HepG2 (cell line): Measurements from ENCODE around the gene HIF1AN. TPM values are rescaled to one million over a fixed set of nuclear protein-coding genes. Genes with fewer than 3 reads are reported as not detected.

Experiments
- BHLHE40 ChIP-seq: IDR thresholded peaks from 2 replicates; pipeline ENCODE4 v1.6.1; 2011; ENCODE audit warnings: low read length, improper control_type of control experiment
- BRD4 ChIP-seq: sonication (generic); formaldehyde crosslinking; IDR thresholded peaks from 2 replicates; pipeline ENCODE4 v1.4.0; 2020; ENCODE audit warnings: missing genetic modification reagents
- ERF ChIP-seq: IDR thresholded peaks from 2 replicates; pipeline ENCODE4 v1.6.1; 2018; ENCODE audit warnings: missing biosample characterization, missing genetic modification reagents
- FOSL1 ChIP-seq: sonication (generic); formaldehyde crosslinking; IDR thresholded peaks from 2 replicates; pipeline ENCODE4 v1.9.0; 2021; ENCODE audit warnings: missing genetic modification reagents, borderline replicate concordance
- GMEB1 ChIP-seq: sonication (generic); formaldehyde crosslinking; IDR thresholded peaks from 2 replicates; pipeline ENCODE4 v1.5.1; 2020; ENCODE audit warnings: missing genetic modification reagents, mild to moderate bottlenecking, borderline replicate concordance
- LCORL ChIP-seq, 2 experiments: fragments of 450-650 bp in 1 of 2; sonication (generic) in 1 of 2; formaldehyde crosslinking in 1 of 2; IDR thresholded peaks; 2 replicates each; pipeline versions ENCODE4 v1.5.0 to v1.6.1; 2017 to 2020; ENCODE audit warnings: antibody characterized with exemption in 1 of 2, missing genetic modification reagents in 1 of 2
- MED13 ChIP-seq: sonication (generic); formaldehyde crosslinking; IDR thresholded peaks from 2 replicates; pipeline ENCODE4 v1.5.0; 2020; ENCODE audit warnings: missing genetic modification reagents
- NR2F1 ChIP-seq, 2 experiments: fragments of 450-650 bp in 1 of 2; formaldehyde crosslinking in 1 of 2; IDR thresholded peaks; 2 replicates each; pipeline versions ENCODE4 v1.5.0 to v1.6.1; 2016 to 2020; ENCODE audit warnings: mild to moderate bottlenecking in 1 of 2, missing compliant biosample characterization in 1 of 2, missing genetic modification reagents in 1 of 2, moderate library complexity in 1 of 2
- NR3C1 ChIP-seq: sonication (generic); formaldehyde crosslinking; IDR thresholded peaks from 2 replicates; pipeline ENCODE4 v1.4.0; 2020; ENCODE audit warnings: missing genetic modification reagents
- PREB ChIP-seq: sonication (generic); formaldehyde crosslinking; IDR thresholded peaks from 2 replicates; pipeline ENCODE4 v1.4.0; 2020; ENCODE audit warnings: missing genetic modification reagents
- RFX5 ChIP-seq: IDR thresholded peaks from 2 replicates; pipeline ENCODE4 v1.6.1; 2011; ENCODE audit warnings: low read depth, low read length, improper control_type of control experiment
- SMC3 ChIP-seq: IDR thresholded peaks from 2 replicates; pipeline ENCODE4 v1.6.1; 2011; ENCODE audit warnings: low read length, improper control_type of control experiment
- SNAPC2 ChIP-seq: sonication (generic); formaldehyde crosslinking; IDR thresholded peaks from 2 replicates; pipeline ENCODE4 v1.8.1; 2022; ENCODE audit warnings: mild to moderate bottlenecking, missing genetic modification reagents
- THAP11 ChIP-seq: IDR thresholded peaks from 2 replicates; pipeline ENCODE4 v1.6.1; 2016; ENCODE audit warnings: missing biosample characterization, missing genetic modification reagents
- ZNF281 ChIP-seq: sonication (generic); formaldehyde crosslinking; IDR thresholded peaks from 2 replicates; pipeline ENCODE4 v1.4.0; 2020; ENCODE audit warnings: missing genetic modification reagents, borderline replicate concordance
- ZNF33B ChIP-seq: sonication (generic); formaldehyde crosslinking; IDR thresholded peaks from 2 replicates; pipeline ENCODE4 v1.5.1; 2020; ENCODE audit warnings: mild to moderate bottlenecking, missing genetic modification reagents
- ZNF343 ChIP-seq: sonication (generic); formaldehyde crosslinking; IDR thresholded peaks from 2 replicates; pipeline ENCODE4 v1.4.0; 2020; ENCODE audit warnings: mild to moderate bottlenecking, missing genetic modification reagents
- ZNF441 ChIP-seq: sonication (generic); formaldehyde crosslinking; IDR thresholded peaks from 2 replicates; pipeline ENCODE4 v1.7.0; 2021; ENCODE audit warnings: missing genetic modification reagents, borderline replicate concordance
- ZNF468 ChIP-seq: sonication (generic); formaldehyde crosslinking; IDR thresholded peaks from 2 replicates; pipeline ENCODE4 v1.8.0; 2022; ENCODE audit warnings: mild to moderate bottlenecking, moderate library complexity, missing genetic modification reagents
- ZNF501 ChIP-seq: sonication (generic); formaldehyde crosslinking; IDR thresholded peaks from 2 replicates; pipeline ENCODE4 v1.5.1; 2020; ENCODE audit warnings: mild to moderate bottlenecking, moderate library complexity, missing genetic modification reagents
- ZNF614 ChIP-seq: IDR thresholded peaks from 2 replicates; pipeline ENCODE4 v1.6.1; 2018; ENCODE audit warnings: missing biosample characterization, missing genetic modification reagents, inconsistent platforms, borderline replicate concordance
- ZNF678 ChIP-seq: sonication (generic); formaldehyde crosslinking; IDR thresholded peaks from 2 replicates; pipeline ENCODE4 v1.4.0; 2020; ENCODE audit warnings: mild to moderate bottlenecking, missing genetic modification reagents
- ZNF691 ChIP-seq: sonication (generic); formaldehyde crosslinking; IDR thresholded peaks from 2 replicates; pipeline ENCODE4 v1.4.0; 2020; ENCODE audit warnings: missing genetic modification reagents, low read depth, mild to moderate bottlenecking, borderline replicate concordance
- ZNF7 ChIP-seq: IDR thresholded peaks from 2 replicates; pipeline ENCODE4 v1.6.1; 2016; ENCODE audit warnings: missing biosample characterization, missing genetic modification reagents
- polyA plus RNA-seq, 8 experiments: library from polyadenylated mRNA; depleted of rRNA in 3 of 8; stranded (reverse) in 7 of 8; unstranded in 1 of 8; fragments of >200 nt; fragmentation: Illumina TruSeq in 4 of 8; extraction: Trizol in 4 of 8; gene quantifications; 2 replicates each; pipeline versions ENCODE4 v1.2.1 to v1.2.3, GENCODE V29; 2011 to 2016; ENCODE audit warnings: low read depth in 4 of 8, missing spikeins in 1 of 8, mixed read lengths in 1 of 8; ENCODE audit not compliant: insufficient read depth in 1 of 8
- total RNA-seq, 5 experiments: library from RNA; depleted of rRNA; stranded (reverse); fragments of >200 nt; fragmentation: Illumina TruSeq; extraction: Trizol; gene quantifications; 2 replicates each; pipeline ENCODE4 v1.2.3, GENCODE V29; 2016; ENCODE audit warnings: low read depth in 1 of 5

The HIF1AN gene
- total and polyA plus RNA-seq, 2 of the 13 experiments (the other 11 are each of a cell fraction or from before 2014, with no cell fraction given) = 8.6 to 10.7 TPM

GRCh38 chr10:100529475-100530298 lies 6.1 kb upstream of the HIF1AN start, which contains the start of gene NDUFB8 (continued):
- TF ChIP-seq ZNF281 (CRISPR knock-in tag) (no peak), ERF (CRISPR knock-in tag) (no peak), ZNF468 (CRISPR knock-in tag) (no peak), NR3C1 (CRISPR knock-in tag) (no peak), ZNF501 (peak; percentile 86), MED13 (CRISPR knock-in tag) (no peak), ZNF441 (CRISPR knock-in tag) (peak; percentile 39; the same call in 1 of the 2 replicates), NR2F1 (CRISPR knock-in tag; IDR thresholded peaks at IDR 0.05) (no peak), PREB (no peak), SMC3 (no peak), FOSL1 (CRISPR knock-in tag) (no peak), ZNF33B (CRISPR knock-in tag) (0 out of 2 replicates have a peak, but pooled peaks have one; percentile 63), THAP11 (CRISPR knock-in tag) (peak; percentile 74), ZNF691 (CRISPR knock-in tag) (peak; percentile 57; the same call in 1 of the 2 replicates), ZNF678 (no peak), LCORL (IDR thresholded peaks at IDR 0.05) (no peak), LCORL (CRISPR knock-in tag; IDR thresholded peaks at IDR 0.05) (no peak), ZNF614 (CRISPR knock-in tag) (peak; percentile 39; the same call in 1 of the 2 replicates), BRD4 (CRISPR knock-in tag) (0 out of 2 replicates have a peak, but pooled peaks have one; percentile 27), GMEB1 (CRISPR knock-in tag) (peak; percentile 26; the same call in 1 of the 2 replicates), RFX5 (no peak), SNAPC2 (CRISPR knock-in tag) (peak; percentile 91; the same call in 1 of the 2 replicates), ZNF7 (CRISPR knock-in tag) (no peak), ZNF343 (CRISPR knock-in tag) (no peak), BHLHE40 (peak; percentile 67)
